Measurements from ENCODE around the gene DRAXIN. TPM values are rescaled to one million over a fixed set of nuclear protein-coding genes. Genes with fewer than 3 reads are reported as not detected.

DRAXIN gene
- total RNA-seq, 1 donor from 2014 or later: 9.7 TPM

GRCh38 chr1:11772458-11772857, 80.9 kb downstream of the DRAXIN start:
- H3K4me3 Mint-ChIP-seq: no peak overlapping the region
- no peak for DNase-seq (ENCODE audit: low read depth, low spot score)
- H3K27me3 Mint-ChIP-seq (ENCODE audit: low read depth): no peaks in the 10 kb centered on the region
- no peaks in the 10 kb centered on the region for H3K4me1 Mint-ChIP-seq
- no peaks in the 10 kb centered on the region for H3K9me3 Mint-ChIP-seq
- no peak overlapping the region for H3K27ac Mint-ChIP-seq (ENCODE audit: unreplicated experiment)
- no peak for TF ChIP-seq CTCF (conservative IDR thresholded peaks at IDR 0.05)
- no peaks in the 10 kb centered on the region for H3K36me3 Mint-ChIP-seq (ENCODE audit: low read depth)

GRCh38 chr1:11774753-11775152, 83.2 kb downstream of the DRAXIN start:
- H3K36me3 Mint-ChIP-seq (ENCODE audit: low read depth): no peaks in the 10 kb centered on the region
- TF ChIP-seq CTCF (conservative IDR thresholded peaks at IDR 0.05): no peak
- no peaks in the 10 kb centered on the region for H3K4me1 Mint-ChIP-seq
- no peak overlapping the region for H3K4me3 Mint-ChIP-seq
- H3K27ac Mint-ChIP-seq (ENCODE audit: unreplicated experiment): peak overlapping the region; percentile 0
- no peak for DNase-seq (ENCODE audit: low read depth, low spot score)
- no peaks in the 10 kb centered on the region for H3K27me3 Mint-ChIP-seq (ENCODE audit: low read depth)
- no peaks in the 10 kb centered on the region for H3K9me3 Mint-ChIP-seq

Other genes with a start within 250 kb of the DRAXIN start
- 6.8 and 9.1 TPM in 2 replicates for gene DISP3, start 212.6 kb upstream of the DRAXIN start, total RNA-seq
- gene FBXO2, start 37.3 kb upstream of the DRAXIN start, total RNA-seq: 0.30 and 0.61 TPM in 2 replicates
- 9.7 and 10.7 TPM in 2 replicates for gene FBXO44, start 36.8 kb upstream of the DRAXIN start, total RNA-seq
- gene FBXO6, start 27.5 kb upstream of the DRAXIN start, total RNA-seq: 1.2 and 1.5 TPM in 2 replicates
- 106 and 111 TPM in 2 replicates for gene MAD2L2, start 10.6 kb upstream of the DRAXIN start, total RNA-seq
- gene AGTRAP, start 44.4 kb downstream of the DRAXIN start, total RNA-seq: 36.0 and 36.9 TPM in 2 replicates
- gene C1orf167, start 70.5 kb downstream of the DRAXIN start, total RNA-seq: not detected in 2 replicates
- gene MTHFR, start 114.3 kb downstream of the DRAXIN start, total RNA-seq: 28.7 and 29.6 TPM in 2 replicates
- gene CLCN6, start 114.5 kb downstream of the DRAXIN start, total RNA-seq: 56.2 and 56.3 TPM in 2 replicates
- gene NPPA, start 156.1 kb downstream of the DRAXIN start, total RNA-seq: not detected in 2 replicates
- gene NPPB, start 167.2 kb downstream of the DRAXIN start, total RNA-seq: not detected in 2 replicates
- 35.0 and 39.4 TPM in 2 replicates for gene KIAA2013, start 234.7 kb downstream of the DRAXIN start, total RNA-seq
- 58.7 and 62.6 TPM in 2 replicates for gene PLOD1, start 243.0 kb downstream of the DRAXIN start, total RNA-seq

Data from neural crest cell (in vitro differentiated cells).